NCI-H1105 treated with DMSO at 0.1 percent for 48 hours (cell line): ENCODE results near the gene AUTS2.
A peak's percentile ranks its signal among the peaks of the same experiment; 100 is the strongest.

Experiments used
- DNase-seq: peaks from one replicate; lab custom pipeline; 2025; lab: John Stamatoyannopoulos, UW

Gene AUTS2

GRCh38 chr7:70719125-70719524 is 1120.8 kb downstream of the AUTS2 start:
- peak; percentile 47 for DNase-seq

GRCh38 chr7:70720191-70720873 is 1122.1 kb downstream of the AUTS2 start:
- no peak for DNase-seq

GRCh38 chr7:70721500-70721899 is 1123.2 kb downstream of the AUTS2 start:
- no peak for DNase-seq

- no peak for DNase-seq
These were observed 1125.1 kb downstream of the AUTS2 start for GRCh38 chr7:70723339-70723738.

- no peak for DNase-seq
These were observed 1127.2 kb downstream of the AUTS2 start for GRCh38 chr7:70725448-70725847.

- DNase-seq = no peak
These were observed 1128.0 kb downstream of the AUTS2 start for GRCh38 chr7:70726294-70726693.

GRCh38 chr7:70726951-70727378 is 1128.7 kb downstream of the AUTS2 start:
- DNase-seq = no peak

- DNase-seq = no peak
These were observed 1129.6 kb downstream of the AUTS2 start for GRCh38 chr7:70727861-70728260.

- no peak for DNase-seq
These were observed 1130.7 kb downstream of the AUTS2 start for GRCh38 chr7:70728872-70729552.

- peak; percentile 70 for DNase-seq
These were observed 1131.4 kb downstream of the AUTS2 start for GRCh38 chr7:70729553-70730157.

GRCh38 chr7:70730451-70731110 is 1132.3 kb downstream of the AUTS2 start:
- no peak for DNase-seq

GRCh38 chr7:70733090-70733489 is 1134.8 kb downstream of the AUTS2 start:
- no peak for DNase-seq

GRCh38 chr7:70734411-70734810 is 1136.1 kb downstream of the AUTS2 start:
- DNase-seq = no peak

- no peak for DNase-seq
These were observed 1137.0 kb downstream of the AUTS2 start for GRCh38 chr7:70735313-70735712.

GRCh38 chr7:70736715-70737460 is 1138.6 kb downstream of the AUTS2 start:
- DNase-seq = no peak

GRCh38 chr7:70738151-70738885 is 1140.0 kb downstream of the AUTS2 start:
- DNase-seq = no peak

GRCh38 chr7:70739646-70740210 is 1141.5 kb downstream of the AUTS2 start:
- DNase-seq = no peak

- DNase-seq = no peak
These were observed 1143.4 kb downstream of the AUTS2 start for GRCh38 chr7:70741666-70742065.

GRCh38 chr7:70743531-70744325 is 1145.5 kb downstream of the AUTS2 start:
- DNase-seq = no peak

GRCh38 chr7:70744492-70744891 is 1146.2 kb downstream of the AUTS2 start:
- DNase-seq = no peak
